HG03196 (cell line): Measurements from ENCODE around the gene STUM.

Source experiments
- ATAC-seq: cut with Tn5 transposase; IDR thresholded peaks from one replicate; pipeline ENCODE4 v1.9.1; 2021; ENCODE audit not compliant: unreplicated experiment

The STUM gene

GRCh38 chr1:226533220-226533619 lies 15.3 kb upstream of the STUM start:
- no peak for ATAC-seq

- ATAC-seq: no peak
Measured at GRCh38 chr1:226534098-226534497, 14.5 kb upstream of the STUM start.

DNA sequence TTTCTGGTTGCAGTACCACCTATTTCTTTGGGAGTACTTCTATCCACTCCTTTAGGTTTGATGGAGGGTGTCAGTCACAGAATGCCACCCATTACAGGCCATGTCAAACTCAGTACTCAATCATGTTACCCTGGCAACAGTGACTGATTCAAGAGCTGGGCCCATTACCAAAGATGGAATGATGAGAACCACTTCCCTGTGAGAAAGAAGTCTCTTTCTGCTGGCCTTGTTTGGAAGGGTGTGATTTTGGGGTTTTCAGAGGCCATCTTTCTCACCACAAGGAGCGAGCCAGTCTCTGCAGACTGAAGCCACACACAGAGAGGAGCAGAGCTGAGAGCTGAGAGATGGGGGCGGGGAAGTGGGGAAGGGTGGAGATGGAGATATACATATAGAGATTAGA lies 13.9 kb upstream of the STUM start:
- ATAC-seq: no peak

- no peak for ATAC-seq
Measured at GRCh38 chr1:226535666-226536065, 12.9 kb upstream of the STUM start.

DNA sequence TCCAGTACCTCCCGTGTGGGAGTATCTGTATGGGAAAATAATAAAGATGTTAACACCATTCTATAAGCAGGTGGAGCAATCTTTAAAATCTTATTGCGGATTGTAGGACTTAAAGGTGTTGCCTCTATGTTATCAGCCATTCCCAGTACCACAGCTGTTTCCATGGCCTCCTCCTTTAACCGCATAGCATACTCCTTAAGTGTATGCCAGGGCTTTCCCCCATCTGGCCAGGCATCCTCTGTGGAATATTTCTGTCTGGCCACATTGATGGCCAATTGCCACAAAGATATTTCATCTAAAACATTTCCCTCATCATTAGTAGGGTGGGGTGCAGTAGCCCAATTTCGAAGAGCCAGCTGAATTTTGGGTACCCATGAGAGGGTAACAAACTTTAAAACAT lies 7.3 kb upstream of the STUM start:
- ATAC-seq: no peak

GRCh38 chr1:226541631-226542622 lies 6.6 kb upstream of the STUM start:
- ATAC-seq: no peak

GRCh38 chr1:226542623-226543103 lies 5.9 kb upstream of the STUM start:
- ATAC-seq: no peak

DNA sequence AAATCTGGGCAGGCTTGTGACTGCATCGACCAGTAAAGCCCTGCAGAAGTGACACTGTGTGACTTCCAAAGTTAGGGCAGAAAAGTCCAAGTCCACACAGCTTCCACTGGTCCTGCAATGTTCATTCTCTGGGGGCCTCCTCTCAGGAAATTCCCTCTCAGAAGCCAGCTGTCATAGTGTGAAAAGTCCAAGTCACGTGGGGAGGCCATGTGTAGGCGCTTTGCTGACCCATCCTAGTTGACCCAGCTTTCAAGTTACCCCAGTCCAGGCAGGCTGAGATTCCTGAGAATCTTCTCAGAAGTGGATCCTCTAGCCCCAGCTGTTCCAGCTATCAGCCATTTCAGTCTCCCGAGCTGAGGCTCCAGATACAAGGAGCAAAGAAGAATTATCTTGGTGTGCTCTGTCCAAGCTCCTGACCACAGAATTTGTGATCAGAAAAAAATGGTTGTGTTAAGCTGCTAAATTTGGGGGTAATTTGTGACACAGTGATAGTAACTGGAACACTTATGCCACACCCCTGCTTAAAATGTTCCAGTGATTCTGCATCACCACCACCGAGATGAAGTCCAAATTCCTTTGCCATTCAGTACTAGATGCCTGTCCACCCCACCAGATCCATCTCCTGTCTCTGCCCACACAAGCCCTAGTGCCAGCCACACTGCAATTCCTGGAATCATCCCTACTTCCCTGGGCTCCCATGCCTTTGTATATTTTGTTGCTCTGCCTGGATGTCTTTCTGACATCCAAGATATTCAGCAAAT lies 2.5 kb upstream of the STUM start:
- no peak for ATAC-seq

GRCh38 chr1:226546926-226547325 lies 1.6 kb upstream of the STUM start:
- no peak for ATAC-seq

GRCh38 chr1:226547754-226548191 lies 791 bp upstream of the STUM start:
- ATAC-seq: peak; percentile 69

DNA sequence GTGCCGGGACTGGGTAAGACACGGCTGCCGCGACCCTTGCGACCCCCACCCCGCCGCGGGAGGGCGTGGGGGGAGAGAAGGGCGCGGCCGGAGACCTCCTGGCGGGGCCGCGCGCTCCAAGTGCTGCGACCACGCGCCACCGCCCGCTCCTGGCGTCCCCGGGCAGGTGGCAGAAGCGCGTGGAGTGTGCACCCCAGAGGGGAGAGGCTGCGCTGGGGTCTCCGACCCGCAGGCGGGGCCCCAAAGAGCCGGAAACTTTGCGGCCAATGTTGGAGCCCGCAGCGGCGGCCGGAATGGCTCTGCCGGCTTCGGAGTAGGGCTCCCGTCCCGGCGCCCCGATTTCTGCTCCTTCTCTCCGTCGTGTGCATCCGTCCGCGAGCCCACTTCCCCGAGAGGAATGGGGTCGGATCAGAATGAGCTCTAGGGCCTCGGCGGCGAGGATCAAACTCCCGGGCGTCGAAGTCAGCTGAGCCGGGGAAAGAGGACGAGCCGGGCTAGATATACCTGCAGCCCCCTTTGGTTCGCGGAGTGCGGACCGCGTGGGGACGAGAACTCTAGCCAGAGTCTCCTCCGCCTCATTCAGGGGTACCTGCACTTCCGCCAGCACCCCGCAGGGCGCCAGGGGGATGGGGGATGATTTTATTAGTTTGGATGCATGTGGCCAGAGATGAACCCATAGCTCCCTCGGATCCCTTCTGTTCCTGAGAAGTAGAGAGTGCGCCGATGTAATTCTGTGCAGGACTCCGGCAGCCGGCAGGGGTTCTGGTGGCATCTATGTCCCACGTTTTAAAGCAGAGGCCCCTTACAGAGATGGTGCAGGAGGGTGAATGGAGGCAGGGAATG lies 751 bp downstream of the STUM start:
- ATAC-seq: no peak

DNA sequence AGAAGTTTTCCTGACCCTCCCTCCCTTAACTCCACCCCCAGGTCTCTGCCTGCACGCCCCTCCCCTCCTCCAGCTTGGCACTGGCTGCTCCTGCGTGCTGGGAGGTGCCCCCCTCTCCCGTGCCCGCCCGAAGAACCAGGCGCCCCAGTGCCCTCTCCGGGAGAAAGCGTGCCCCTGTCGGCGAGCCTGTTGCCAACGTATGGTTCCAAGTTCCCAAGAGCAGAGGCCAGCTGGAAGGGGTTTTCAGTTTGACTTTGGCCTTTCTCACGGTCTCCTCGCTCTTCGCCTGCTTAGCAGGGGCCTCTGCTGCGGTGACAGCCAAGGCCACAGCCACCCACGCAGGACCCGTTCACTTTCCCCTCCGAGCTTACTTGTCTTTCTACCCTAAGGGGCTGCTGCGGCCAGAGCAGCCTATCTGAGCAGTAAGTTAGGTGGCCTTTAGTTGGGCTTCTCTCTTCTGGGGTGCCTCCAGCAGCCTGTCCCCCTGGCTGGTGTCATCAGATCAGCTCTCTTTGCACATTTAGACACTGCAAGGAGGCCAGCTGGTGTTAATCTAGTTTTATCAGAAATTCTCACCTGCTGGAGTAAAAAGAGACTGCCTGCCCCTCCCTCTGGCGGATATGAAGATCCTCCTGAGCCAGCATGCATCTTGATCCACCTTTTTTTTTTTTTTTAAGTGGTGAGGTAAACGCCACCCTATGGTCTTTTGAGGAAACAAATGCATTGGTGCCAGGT lies 1.5 kb downstream of the STUM start:
- ATAC-seq: no peak

- ATAC-seq: no peak
Measured at GRCh38 chr1:226550672-226551041, 2.1 kb downstream of the STUM start.

DNA sequence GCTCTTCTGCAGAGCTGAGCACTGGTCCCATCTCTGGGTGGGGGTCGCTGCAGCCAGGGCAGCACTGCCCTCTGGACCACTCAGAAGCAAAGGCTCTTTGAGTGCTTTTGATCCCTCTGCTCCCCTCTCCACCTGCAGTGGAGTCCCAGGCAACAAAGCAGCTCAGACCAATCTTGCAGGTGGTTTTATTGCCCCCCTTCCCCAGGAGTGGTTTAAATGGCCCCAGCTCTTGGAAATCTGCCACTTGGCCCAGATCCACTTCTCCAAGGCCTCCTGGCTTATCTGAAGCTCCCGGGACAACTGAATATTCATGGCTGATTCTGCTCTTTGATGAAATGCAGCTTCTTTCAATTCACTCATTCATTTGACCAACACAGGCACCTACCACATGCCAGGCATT lies 2.7 kb downstream of the STUM start:
- ATAC-seq: no peak

- ATAC-seq: no peak
Measured at GRCh38 chr1:226552061-226552460, 3.5 kb downstream of the STUM start.

DNA sequence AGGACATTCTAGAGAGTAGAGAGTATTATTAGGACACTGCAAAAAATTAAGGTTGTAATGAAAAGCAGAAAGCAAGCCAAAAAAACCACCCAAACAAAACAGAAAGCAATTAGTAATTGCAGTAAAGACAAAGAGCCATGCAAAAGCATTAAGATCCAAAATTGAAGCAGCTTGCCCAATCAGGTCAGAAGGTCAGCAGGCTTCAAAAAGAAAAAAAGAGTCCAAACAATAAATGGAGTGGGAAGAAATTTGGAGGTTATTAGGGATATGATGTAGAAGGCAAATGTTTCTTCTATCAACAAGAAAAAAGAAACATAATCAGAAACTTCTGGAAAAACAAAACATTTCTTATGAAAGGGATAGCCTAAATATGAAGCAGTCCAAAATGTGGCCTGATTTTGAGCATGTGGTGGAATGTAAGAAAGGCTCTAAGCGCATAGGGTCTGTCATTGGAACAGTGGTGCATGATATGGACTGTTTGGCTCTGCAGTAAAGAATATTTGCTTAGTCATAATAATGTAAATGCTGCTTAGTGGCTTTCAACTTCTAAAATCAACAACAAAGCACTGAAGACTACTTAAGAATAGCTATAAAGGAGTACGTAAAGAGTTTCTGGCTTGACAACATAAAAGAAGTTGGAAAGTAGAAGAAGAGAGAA lies 4.8 kb downstream of the STUM start:
- no peak for ATAC-seq

- ATAC-seq: no peak
Measured at GRCh38 chr1:226553924-226554282, 5.3 kb downstream of the STUM start.

DNA sequence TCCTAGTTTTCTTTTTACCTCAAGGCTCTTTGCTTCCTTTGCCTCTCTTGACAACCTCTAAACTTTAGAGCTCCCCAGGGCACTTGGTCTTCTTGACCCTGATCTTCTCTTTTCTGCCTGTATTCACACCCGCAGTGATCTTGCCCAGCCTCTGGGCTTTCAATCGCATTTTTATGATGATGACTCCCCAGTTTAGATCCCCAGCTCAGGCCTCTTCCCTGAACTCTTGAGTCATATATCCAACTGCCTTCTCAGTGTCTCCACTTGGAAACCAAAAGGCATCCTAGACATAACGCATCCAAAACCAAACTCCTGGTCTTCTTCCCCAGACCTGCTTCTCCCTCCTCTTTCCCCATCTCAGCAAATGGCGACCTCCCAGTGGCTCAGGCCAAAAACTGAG lies 6.5 kb downstream of the STUM start:
- no peak for ATAC-seq

DNA sequence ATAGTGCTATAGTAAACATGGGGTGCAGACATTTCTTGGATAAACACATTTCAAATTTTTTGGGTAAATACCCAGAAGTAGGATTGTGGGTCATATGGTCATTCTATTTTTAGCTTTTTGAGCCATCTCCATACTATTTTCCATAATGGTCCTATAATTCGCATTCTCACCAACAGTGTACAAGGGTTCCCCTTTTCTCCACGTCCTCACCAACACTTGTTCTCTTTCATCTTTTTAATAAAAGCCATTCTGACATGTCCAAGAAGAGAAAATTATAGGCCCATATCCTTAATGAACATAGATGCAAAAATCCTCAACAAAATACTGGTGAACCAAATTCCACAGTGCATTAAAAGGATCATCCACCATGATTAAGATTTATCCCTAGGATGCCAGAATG lies 8.9 kb downstream of the STUM start:
- ATAC-seq: no peak
